GM10266 (cell line): ENCODE results near the gene LTBP2.
"Not testable (repeated sequence)": the region's sequence is repeated elsewhere in the genome, so short reads cannot be mapped to it uniquely, and the experiment has no call there.

Experiments used
- DNase-seq: peaks from one replicate; pipeline ENCODE4 v3.0.0; 2012; ENCODE audit errors: extremely low spot score
- TF ChIP-seq, protein P1 (sequence below): IDR thresholded peaks from 2 replicates; pipeline ENCODE4 v1.5.1; 2012; ENCODE audit warnings: mild to moderate bottlenecking, low read depth; ENCODE audit not compliant: control insufficient read depth, insufficient read depth; ENCODE audit errors: missing control alignments

Gene LTBP2

DNA sequence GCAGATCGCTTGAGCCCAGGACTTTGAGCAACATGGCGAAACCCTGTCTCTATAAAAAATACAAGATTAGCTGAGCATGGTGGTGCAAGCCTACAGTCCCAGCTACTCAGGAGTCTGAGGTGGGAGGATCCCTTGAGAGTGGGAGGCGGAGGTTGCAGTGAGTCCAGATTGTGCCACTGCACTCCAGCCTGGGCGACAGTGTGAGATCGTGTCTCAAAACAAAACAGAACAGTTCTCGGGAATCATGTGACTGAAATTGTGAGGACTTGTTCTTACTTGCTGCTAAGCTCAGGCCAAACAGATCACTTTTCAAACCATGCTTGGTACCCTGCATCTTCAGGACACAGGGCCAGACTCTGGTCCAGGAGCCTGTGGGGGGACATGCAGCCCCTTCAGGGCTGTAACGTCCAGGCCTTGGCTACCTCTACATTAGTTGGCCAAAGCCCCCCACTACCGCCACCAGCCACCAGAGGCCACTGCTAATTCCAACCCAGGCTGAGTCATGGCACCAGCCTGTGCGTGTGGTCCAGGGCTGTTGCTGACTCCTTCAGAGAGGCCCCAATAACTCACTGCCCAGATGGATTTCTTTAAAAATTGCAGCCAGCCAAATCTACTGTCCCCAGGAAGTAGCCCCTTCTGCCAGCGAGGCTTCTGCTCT, 152.6 kb downstream of the LTBP2 start:
- TF ChIP-seq, protein P1, sequence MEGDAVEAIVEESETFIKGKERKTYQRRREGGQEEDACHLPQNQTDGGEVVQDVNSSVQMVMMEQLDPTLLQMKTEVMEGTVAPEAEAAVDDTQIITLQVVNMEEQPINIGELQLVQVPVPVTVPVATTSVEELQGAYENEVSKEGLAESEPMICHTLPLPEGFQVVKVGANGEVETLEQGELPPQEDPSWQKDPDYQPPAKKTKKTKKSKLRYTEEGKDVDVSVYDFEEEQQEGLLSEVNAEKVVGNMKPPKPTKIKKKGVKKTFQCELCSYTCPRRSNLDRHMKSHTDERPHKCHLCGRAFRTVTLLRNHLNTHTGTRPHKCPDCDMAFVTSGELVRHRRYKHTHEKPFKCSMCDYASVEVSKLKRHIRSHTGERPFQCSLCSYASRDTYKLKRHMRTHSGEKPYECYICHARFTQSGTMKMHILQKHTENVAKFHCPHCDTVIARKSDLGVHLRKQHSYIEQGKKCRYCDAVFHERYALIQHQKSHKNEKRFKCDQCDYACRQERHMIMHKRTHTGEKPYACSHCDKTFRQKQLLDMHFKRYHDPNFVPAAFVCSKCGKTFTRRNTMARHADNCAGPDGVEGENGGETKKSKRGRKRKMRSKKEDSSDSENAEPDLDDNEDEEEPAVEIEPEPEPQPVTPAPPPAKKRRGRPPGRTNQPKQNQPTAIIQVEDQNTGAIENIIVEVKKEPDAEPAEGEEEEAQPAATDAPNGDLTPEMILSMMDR = peak; percentile 62
- peak; percentile 53 for DNase-seq

GRCh38 chr14:74457565-74457895, 154.5 kb downstream of the LTBP2 start:
- no peak for DNase-seq
- TF ChIP-seq, protein P1 = no peak

- TF ChIP-seq, protein P1 = no peak
- DNase-seq = no peak
These were observed 155.1 kb downstream of the LTBP2 start for GRCh38 chr14:74456684-74457564.

GRCh38 chr14:74454397-74454796, 157.6 kb downstream of the LTBP2 start:
- DNase-seq = not testable (repeated sequence)
